K562 (cell line): ENCODE results near the gene NTRK2. TPM values are rescaled to one million over a fixed set of nuclear protein-coding genes. Genes with fewer than 3 reads are reported as not detected.

Experiments used
- BMI1 ChIP-seq: fragments of 150-350 bp; IDR thresholded peaks from 2 replicates; pipeline ENCODE4 v1.6.1; 2014; ENCODE audit warnings: low read length
- CEBPG ChIP-seq, 3 experiments: fragments of 200-800 bp in 1 of 3; sonication (Bioruptor generic) in 1 of 3; sonication (generic) in 1 of 3; formaldehyde crosslinking in 1 of 3; IDR thresholded peaks in 2 of 3; conservative IDR thresholded peaks in 1 of 3; 2 replicates each; pipeline versions ENCODE4 v1.6.1 to v1.8.0; 2016 to 2022; ENCODE audit warnings: missing compliant biosample characterization in 2 of 3, missing genetic modification characterization in 2 of 3, mild to moderate bottlenecking in 1 of 3, missing genetic modification reagents in 1 of 3
- EP300 ChIP-seq: IDR thresholded peaks from 2 replicates; pipeline ENCODE4 v1.6.1; 2012; ENCODE audit warnings: low read length, improper control_type of control experiment
- GTF2F1 ChIP-seq: IDR thresholded peaks from 2 replicates; pipeline ENCODE4 v1.6.1; 2011; ENCODE audit warnings: low read depth, low read length, improper control_type of control experiment
- IRF1 ChIP-seq: sonication (generic); formaldehyde crosslinking; IDR thresholded peaks from 2 replicates; pipeline ENCODE4 v1.8.0; 2022; ENCODE audit warnings: missing genetic modification reagents, mild to moderate bottlenecking, borderline replicate concordance
- KAT8 ChIP-seq: fragments of 450-650 bp; IDR thresholded peaks from 2 replicates; pipeline ENCODE4 v1.6.1; 2016; ENCODE audit warnings: low read depth, mild to moderate bottlenecking
- LEF1 ChIP-seq: fragments of 450-650 bp; IDR thresholded peaks from 2 replicates; pipeline ENCODE4 v1.6.1; 2016; ENCODE audit warnings: mild to moderate bottlenecking
- SREBF2 ChIP-seq: sonication (generic); formaldehyde crosslinking; IDR thresholded peaks from 2 replicates; pipeline ENCODE4 v1.4.0; 2020; ENCODE audit warnings: mild to moderate bottlenecking, missing genetic modification reagents
- STAT5B ChIP-seq: fragments of 250-450 bp; sonication (Bioruptor Pico); IDR thresholded peaks from 2 replicates; pipeline ENCODE4 v1.8.0; 2021; ENCODE audit warnings: mild to moderate bottlenecking, inconsistent platforms
- TFAP4 ChIP-seq: sonication (generic); formaldehyde crosslinking; IDR thresholded peaks from 2 replicates; pipeline ENCODE4 v1.8.0; 2022; ENCODE audit warnings: missing genetic modification reagents, mild to moderate bottlenecking, moderate library complexity, borderline replicate concordance
- TSHZ1 ChIP-seq: fragments of 250-450 bp; sonication (Bioruptor Pico); IDR thresholded peaks from 2 replicates; pipeline ENCODE4 v1.4.0; 2020; ENCODE audit warnings: mild to moderate bottlenecking, moderate library complexity
- USF1 ChIP-seq: sonication (generic); formaldehyde crosslinking; IDR thresholded peaks from 2 replicates; pipeline ENCODE4 v1.9.0; 2022; ENCODE audit warnings: mild to moderate bottlenecking, missing genetic modification reagents
- polyA plus RNA-seq, 8 experiments: library from polyadenylated mRNA; depleted of rRNA in 4 of 8; stranded (reverse) in 5 of 8; unstranded in 3 of 8; fragments of >200 nt; fragmentation: Nextera tagmentation in 2 of 8; fragmentation: Illumina TruSeq in 1 of 8; extraction: Ambion mirVana in 2 of 8; extraction: Trizol in 1 of 8; gene quantifications; 2 replicates each; pipeline versions ENCODE4 v1.2.1 to v1.2.3, GENCODE V29; 2011 to 2014; ENCODE audit warnings: inconsistent platforms in 1 of 8, missing spikeins in 1 of 8
- total RNA-seq, 7 experiments: library from RNA; depleted of rRNA in 6 of 7; stranded (reverse); fragments of >200 nt in 6 of 7; fragmentation: Illumina TruSeq in 2 of 7; extraction: Trizol in 2 of 7; gene quantifications; 2 replicates each; pipeline versions ENCODE4 v1.2.1 to v1.2.3, GENCODE V29; 2011 to 2021; ENCODE audit warnings: low replicate concordance in 1 of 7

Gene NTRK2
- total and polyA plus RNA-seq, 9 of the 15 experiments (the other 6 are each of a cell fraction or from before 2014, with no cell fraction given): not detected

- no peak for TF ChIP-seq TSHZ1 (CRISPR knock-in tag)
- TF ChIP-seq STAT5B (CRISPR knock-in tag): no peak
- no peak for TF ChIP-seq EP300
- TF ChIP-seq BMI1: no peak
- no peak for TF ChIP-seq GTF2F1
- TF ChIP-seq IRF1 (CRISPR knock-in tag): no peak
- TF ChIP-seq KAT8: no peak
- no peak for TF ChIP-seq SREBF2 (CRISPR knock-in tag)
- no peak for TF ChIP-seq CEBPG (CRISPR knock-in tag; IDR thresholded peaks at IDR 0.05)
- no peak for TF ChIP-seq CEBPG (tag; conservative IDR thresholded peaks at IDR 0.05 in 1 of 2, IDR thresholded peaks at IDR 0.05 in 1 of 2)
- TF ChIP-seq TFAP4 (CRISPR knock-in tag): no peak
- TF ChIP-seq LEF1: no peak
- no peak for TF ChIP-seq USF1
- TF ChIP-seq, all 486 proteins: peak for 0
Measured at GRCh38 chr9:85056203-85056572, 386.7 kb downstream of the NTRK2 start (continued).
